H1 (cell line): Measurements from ENCODE around the gene QPCT. TPM values are rescaled to one million over a fixed set of nuclear protein-coding genes. Genes with fewer than 3 reads are reported as not detected.

Experiments
- KDM4A ChIP-seq: IDR thresholded peaks from one replicate; pipeline ENCODE4 v1.7.1; 2012; ENCODE audit warnings: low read depth, mild to moderate bottlenecking, moderate library complexity, low read length, inconsistent platforms; ENCODE audit not compliant: severe bottlenecking
- POLR2A ChIP-seq, 2 experiments: IDR thresholded peaks; 1 replicate in 1 of 2; 2 replicates in 1 of 2; pipeline ENCODE4 v1.6.1; 2011; ENCODE audit warnings: low read depth in 2 of 2, low read length in 2 of 2, mild to moderate bottlenecking in 2 of 2; ENCODE audit errors: control extremely low read depth in 1 of 2
- SUZ12 ChIP-seq: fragments of 200-600 bp; sonication (generic); IDR thresholded peaks from 2 replicates; pipeline ENCODE4 v1.6.1; 2012; ENCODE audit warnings: mild to moderate bottlenecking, inconsistent platforms, low read length, moderate library complexity, mixed read lengths
- polyA plus RNA-seq, 7 experiments: library from polyadenylated mRNA; depleted of rRNA in 3 of 7; stranded (reverse) in 5 of 7; unstranded in 2 of 7; fragments of >200 nt in 5 of 7; fragments of 200-250 nt in 2 of 7; gene quantifications; 1 replicate in 5 of 7; 2 replicates in 1 of 7; 4 replicates in 1 of 7; pipeline versions ENCODE4 v1.2.1 to v1.2.3, GENCODE V29; 2011 to 2013; ENCODE audit warnings: missing spikeins in 2 of 7, mixed read lengths in 2 of 7
- total RNA-seq: library from RNA; stranded (reverse); fragmentation: NEBNext Ultra II Directional; extraction: Animal tissue kit (Norgen Biotek cat#: 25700); gene quantifications from 2 replicates; pipeline ENCODE4 v1.2.1, GENCODE V29; 2021

The QPCT gene
- total and polyA plus RNA-seq, 2 of the 8 experiments (the other 6 are each of a cell fraction or from before 2014, with no cell fraction given) = 4.0 to 4.3 TPM

DNA sequence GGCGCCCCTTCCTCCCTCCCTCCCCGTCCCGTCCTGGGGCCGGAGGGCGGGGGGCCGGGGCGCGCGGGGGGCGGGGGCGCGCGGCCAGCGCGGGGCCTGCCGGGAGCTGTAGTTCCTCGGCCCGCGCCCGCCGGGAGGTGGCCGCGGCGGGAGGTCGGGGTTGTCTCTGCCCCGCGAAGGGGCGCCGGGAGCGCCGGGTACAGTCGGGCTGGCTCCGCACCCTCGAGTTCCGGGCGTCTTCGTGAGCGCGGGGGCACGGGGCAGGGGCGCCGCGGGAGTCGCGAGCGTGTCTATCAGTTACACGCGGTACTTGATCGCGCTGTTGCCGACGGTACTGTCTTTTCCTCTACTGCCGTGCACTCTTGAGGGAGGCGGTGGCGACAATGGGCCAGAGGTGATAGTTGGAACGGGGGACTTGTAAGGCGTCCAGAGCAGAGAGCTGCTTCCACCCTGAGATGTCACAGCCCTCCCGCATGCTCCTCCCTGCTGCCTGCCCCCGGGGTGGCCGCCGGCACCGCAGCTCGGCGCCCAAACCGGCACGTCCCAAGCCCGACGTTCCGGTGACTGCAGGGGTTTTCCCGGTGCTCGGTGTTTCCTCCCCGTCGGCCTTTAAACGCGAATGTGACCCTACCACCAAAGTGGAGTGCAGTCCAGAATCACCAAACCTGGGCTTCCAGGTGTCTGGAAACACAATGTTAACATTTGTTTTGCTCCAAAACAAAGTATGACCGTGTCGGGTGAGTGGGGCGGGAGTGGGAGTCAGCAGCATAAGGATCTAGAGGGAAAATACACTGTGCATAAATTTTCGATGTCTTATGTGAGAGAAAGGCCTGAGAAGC is 19.4 kb upstream of the QPCT start, which contains the start of gene PRKD3 (continued):
- TF ChIP-seq KDM4A = peak; percentile 96
- TF ChIP-seq POLR2A (IDR thresholded peaks at IDR 0.05; ENCODE audit: control extremely low read depth in 1 of 2, low read depth in 2 of 2, low read length in 2 of 2) = no peak
- TF ChIP-seq SUZ12 = peak; percentile 57; the same call in 1 of the 2 replicates
